Suprapubic skin (tissue), 4 donors: ENCODE data around the gene SKI.

Experiments used
- CTCF ChIP-seq, 2 donors: fragments of 200-600 bp in 1 of 2; fragments of 450-650 bp in 1 of 2; sonication (generic) in 1 of 2; IDR thresholded peaks; one replicate each; pipeline ENCODE4 v1.5.1; 2016 to 2019; ENCODE audit warnings: antibody characterized with exemption in 2 of 2, mild to moderate bottlenecking in 1 of 2, moderate library complexity in 1 of 2
- POLR2A ChIP-seq, 2 donors: fragments of 450-650 bp; IDR thresholded peaks; one replicate each; pipeline ENCODE4 v1.6.1; 2017; ENCODE audit warnings: antibody characterized with exemption in 2 of 2, mild to moderate bottlenecking in 2 of 2, moderate library complexity in 2 of 2
- POLR2AphosphoS5 ChIP-seq, 3 donors: sonication (generic); formaldehyde crosslinking; IDR thresholded peaks; one replicate each; pipeline ENCODE4 v1.6.1; 2017; ENCODE audit warnings: antibody characterized with exemption in 3 of 3

GRCh38 chr1:2181752-2182151, 46.4 kb upstream of the SKI start:
- TF ChIP-seq CTCF (IDR thresholded peaks at IDR 0.05) (no peak), POLR2A (IDR thresholded peaks at IDR 0.05) (no peak), POLR2AphosphoS5 (IDR thresholded peaks at IDR 0.05) (no peak)
